ENCODE measurements around the gene TSC22D4. TPM values are rescaled to one million over a fixed set of nuclear protein-coding genes. Genes with fewer than 3 reads are reported as not detected.

Gene TSC22D4
- polyA plus RNA-seq, 1 of the 3 experiments (the other 2 are of a cell fraction) = 32.7 TPM

GRCh38 chr7:100465299-100465698 is 13.7 kb downstream of the TSC22D4 start:
- Histone ChIP-seq H2AFZ (ENCODE audit: low read depth) (no peak overlapping the region), H3K4me2 (no peak overlapping the region; the same call in 1 of the 2 replicates), H3K36me3 (replicated peaks in 1 of 2; ENCODE audit: control insufficient read depth in 1 of 2, insufficient read depth in 2 of 2, low read length in 1 of 2) (no peaks in the 10 kb centered on the region), H3K27me3 (ENCODE audit: insufficient read depth) (no peaks in the 10 kb centered on the region), H3K27ac (ENCODE audit: low read depth in 2 of 2, low read length in 1 of 2) (no peak overlapping the region), H4K20me1 (ENCODE audit: insufficient read depth) (no peaks in the 10 kb centered on the region), H3K9me3 (no peaks in the 10 kb centered on the region), H3K79me2 (ENCODE audit: insufficient read depth) (no peaks in the 10 kb centered on the region), H3K4me1 (ENCODE audit: control insufficient read depth in 1 of 2, insufficient read depth in 2 of 2, low read depth in 1 of 2, low read length in 1 of 2) (peaks cover 3 to 15% of the 10 kb centered on the region in 2 experiments; a peak in 3 of 4 replicates), H3K4me3 (ENCODE audit: low read depth in 2 of 2, low read length in 1 of 2) (no peak overlapping the region), H3F3A (replicated peaks; ENCODE audit: insufficient read depth) (peaks cover 12% of the 10 kb centered on the region), H3K9me2 (no peaks in the 10 kb centered on the region), H3K9ac (no peak overlapping the region)
- WGBS (ENCODE audit: low lambda C conversion rate) = 71% methylated on average over 8 of the region's 8 CpGs
- no peak for DNase-seq
- ChIA-PET POLR2A (interaction anchor here (0.7 to 1.3 kb wide), 4 partner anchors 14 to 83 kb away, joined by 3 to 4 read pairs (median 4); partner anchors contain the start of gene TSC22D4), CTCF (interaction anchor here (0.6 to 11.9 kb wide), 35 partner anchors 10 to 366 kb away, joined by 3 to 398 read pairs (median 5); partner anchors contain the start of genes NYAP1, PCOLCE and TSC22D4)
- no peak for TF ChIP-seq ELF1 (IDR thresholded peaks at IDR 0.05)
- no peak for TF ChIP-seq RFX5 (IDR thresholded peaks at IDR 0.05; ENCODE audit: low read length)
- no peak for TF ChIP-seq FOSL2 (IDR thresholded peaks at IDR 0.05; ENCODE audit: borderline replicate concordance, low read depth)
- no peak for TF ChIP-seq TCF12 (IDR thresholded peaks at IDR 0.05)
- TF ChIP-seq FOXM1 (IDR thresholded peaks at IDR 0.05; ENCODE audit: low read depth) = no peak
- TF ChIP-seq EZH2phosphoT487 (IDR thresholded peaks at IDR 0.05; ENCODE audit: borderline replicate concordance, low read depth) = no peak
- no peak for TF ChIP-seq MXI1 (IDR thresholded peaks at IDR 0.05; ENCODE audit: low read depth, low read length)

DNA sequence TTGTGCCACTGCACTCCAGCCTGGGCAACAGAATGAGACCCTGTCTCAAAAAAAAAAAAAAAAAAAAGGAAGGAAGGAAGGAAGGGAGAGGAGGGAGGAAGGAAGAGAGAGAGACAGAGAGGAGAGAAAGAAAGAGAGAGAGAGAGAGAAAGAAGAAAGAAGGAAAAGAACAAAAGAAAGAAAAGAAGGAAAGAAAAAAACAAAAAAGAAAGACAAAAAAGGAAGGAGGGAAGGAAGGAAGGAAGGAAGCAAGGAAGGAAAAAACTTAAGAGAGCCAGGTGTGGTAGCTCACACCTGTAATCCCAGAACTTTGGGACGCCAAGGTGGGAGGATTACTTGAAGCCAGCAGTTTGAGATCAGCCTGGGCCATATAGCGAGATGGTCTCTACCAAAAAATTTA is 14.2 kb downstream of the TSC22D4 start:
- Histone ChIP-seq H3K4me3 (ENCODE audit: low read depth in 2 of 2, low read length in 1 of 2) (no peak overlapping the region), H2AFZ (ENCODE audit: low read depth) (no peak overlapping the region), H4K20me1 (ENCODE audit: insufficient read depth) (no peaks in the 10 kb centered on the region), H3F3A (replicated peaks; ENCODE audit: insufficient read depth) (peaks cover 12% of the 10 kb centered on the region), H3K9me3 (no peaks in the 10 kb centered on the region), H3K27ac (ENCODE audit: low read depth in 2 of 2, low read length in 1 of 2) (no peak overlapping the region), H3K27me3 (ENCODE audit: insufficient read depth) (no peaks in the 10 kb centered on the region), H3K79me2 (ENCODE audit: insufficient read depth) (no peaks in the 10 kb centered on the region), H3K4me2 (no peak overlapping the region), H3K36me3 (replicated peaks in 1 of 2; ENCODE audit: control insufficient read depth in 1 of 2, insufficient read depth in 2 of 2, low read length in 1 of 2) (no peaks in the 10 kb centered on the region), H3K9me2 (no peaks in the 10 kb centered on the region), H3K4me1 (ENCODE audit: control insufficient read depth in 1 of 2, insufficient read depth in 2 of 2, low read depth in 1 of 2, low read length in 1 of 2) (peaks cover 3 to 15% of the 10 kb centered on the region in 2 experiments; a peak in 3 of 4 replicates), H3K9ac (no peak overlapping the region)
- ChIA-PET POLR2A (interaction anchor here (0.7 kb wide), 1 partner anchor 35 kb away, joined by 4 read pairs; no protein-coding TSS in a partner anchor), CTCF (interaction anchor here (0.8 to 11.9 kb wide), 20 partner anchors 10 to 261 kb away, joined by 3 to 398 read pairs (median 8); partner anchors contain the start of genes NYAP1, PCOLCE and TSC22D4)
- 94% methylated on average over 2 of the region's 2 CpGs for WGBS (ENCODE audit: low lambda C conversion rate)
- TF ChIP-seq USF2 (IDR thresholded peaks at IDR 0.05; ENCODE audit: borderline replicate concordance, low read depth, low read length) (no peak), TEAD4 (IDR thresholded peaks at IDR 0.05; ENCODE audit: borderline replicate concordance, insufficient read depth) (no peak), MXI1 (IDR thresholded peaks at IDR 0.05; ENCODE audit: low read depth, low read length) (no peak), ZBTB33 (IDR thresholded peaks at IDR 0.05; ENCODE audit: borderline replicate concordance, low read depth) (no peak), POLR2AphosphoS5 (IDR thresholded peaks at IDR 0.05; ENCODE audit: low read depth, low read length) (no peak), REST (IDR thresholded peaks at IDR 0.05; ENCODE audit: low read depth, low read length) (no peak)
- no peak for DNase-seq
